HK-2 (cell line): ENCODE data around the gene INTS15.
"Not testable (repeated sequence)": the region's sequence is repeated elsewhere in the genome, so short reads cannot be mapped to it uniquely, and the experiment has no call there.

Experiments used
- DNase-seq: peaks from one replicate; pipeline ENCODE4 v3.0.0-alpha.2; 2018; ENCODE audit not compliant: unreplicated experiment

Gene INTS15

GRCh38 chr7:6576867-6577368 lies 12.9 kb upstream of the INTS15 start:
- DNase-seq, result not testable (repeated sequence)

DNA sequence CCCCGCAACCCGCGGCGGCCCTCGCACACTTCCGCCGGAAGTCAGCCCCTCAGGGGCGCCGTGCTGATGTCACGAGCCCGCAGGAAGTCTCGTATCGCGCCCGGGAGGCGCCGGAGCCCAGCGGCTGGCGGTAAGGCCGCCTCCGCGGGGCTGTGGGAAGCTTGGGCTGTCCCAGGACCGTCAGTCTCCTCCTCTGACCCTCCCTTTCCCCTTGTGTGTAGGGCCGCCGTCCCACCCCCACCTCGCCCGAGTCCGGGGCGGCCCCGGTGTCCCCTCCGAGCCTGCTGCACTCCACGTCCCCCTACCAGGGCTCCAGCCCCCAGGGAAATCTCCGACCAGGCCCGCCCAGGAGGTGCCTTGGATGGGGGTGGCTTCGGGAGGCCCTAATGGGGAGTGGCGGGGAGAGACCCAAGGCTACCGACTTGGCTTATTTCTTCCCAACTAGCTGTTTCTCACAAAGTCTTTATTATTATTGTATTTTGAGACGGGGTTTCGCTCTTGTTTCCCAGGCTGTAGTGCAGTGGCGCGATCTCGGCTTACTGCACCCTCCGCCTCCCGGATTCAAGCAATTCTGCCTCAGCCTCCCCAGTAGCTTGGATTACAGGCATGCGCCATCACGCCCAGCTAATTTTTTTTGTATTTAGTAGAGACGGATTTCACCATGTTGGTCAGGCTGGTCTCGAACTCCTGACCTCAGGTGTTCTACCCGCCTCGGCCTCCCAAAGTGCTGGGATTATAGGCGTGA lies 12.3 kb upstream of the INTS15 start, which contains the start of gene ZDHHC4:
Gene ZDHHC4, plus strand, starts transcription at position 86 of the 745 bp plus-strand sequence. CDS start 3,108 bp downstream, outside the sequence.
- DNase-seq, result peak; percentile 88

DNA sequence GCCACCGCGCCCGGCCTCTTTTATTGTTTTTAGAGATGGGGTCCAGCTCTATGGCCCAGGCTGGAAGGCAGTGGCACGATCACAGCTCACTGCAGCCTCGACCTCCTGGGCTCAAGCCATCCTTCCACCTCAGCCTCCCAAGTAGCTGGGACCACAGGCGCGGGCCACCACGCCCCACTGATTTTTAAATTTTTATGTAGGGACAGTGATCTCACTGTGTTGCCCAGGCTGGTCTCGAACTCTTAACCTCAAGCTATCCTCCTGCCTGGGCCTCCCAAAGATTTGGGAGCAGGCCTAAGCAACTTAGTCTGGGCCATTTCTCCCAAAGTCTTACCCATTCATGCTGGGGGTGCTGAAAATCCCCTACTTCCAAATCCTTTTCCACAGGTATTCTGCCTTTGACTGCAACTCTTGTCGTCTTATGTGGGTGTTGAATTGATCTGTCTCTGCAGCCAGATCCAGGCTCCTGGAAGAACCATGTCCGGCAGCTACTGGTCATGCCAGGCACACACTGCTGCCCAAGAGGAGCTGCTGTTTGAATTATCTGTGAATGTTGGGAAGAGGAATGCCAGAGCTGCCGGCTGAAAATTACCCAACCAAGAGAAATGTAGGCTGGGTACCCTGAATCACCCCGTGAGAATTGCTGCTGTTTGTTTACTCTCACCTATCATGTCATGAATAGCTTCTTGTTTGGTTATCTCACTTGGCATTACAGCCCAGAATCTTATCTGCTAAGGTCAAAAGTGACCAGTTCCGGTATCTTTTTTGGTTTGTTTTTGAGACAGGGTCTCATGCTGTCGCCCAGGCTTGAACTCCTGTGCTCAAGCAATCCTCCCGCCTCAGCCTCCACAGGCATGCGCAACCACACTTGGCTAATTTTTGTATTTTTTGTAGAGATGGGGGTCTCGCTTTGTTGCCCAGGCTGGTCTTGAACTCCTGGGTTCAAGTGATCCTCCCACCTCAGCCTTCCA lies 11.4 kb upstream of the INTS15 start:
- no peak for DNase-seq

DNA sequence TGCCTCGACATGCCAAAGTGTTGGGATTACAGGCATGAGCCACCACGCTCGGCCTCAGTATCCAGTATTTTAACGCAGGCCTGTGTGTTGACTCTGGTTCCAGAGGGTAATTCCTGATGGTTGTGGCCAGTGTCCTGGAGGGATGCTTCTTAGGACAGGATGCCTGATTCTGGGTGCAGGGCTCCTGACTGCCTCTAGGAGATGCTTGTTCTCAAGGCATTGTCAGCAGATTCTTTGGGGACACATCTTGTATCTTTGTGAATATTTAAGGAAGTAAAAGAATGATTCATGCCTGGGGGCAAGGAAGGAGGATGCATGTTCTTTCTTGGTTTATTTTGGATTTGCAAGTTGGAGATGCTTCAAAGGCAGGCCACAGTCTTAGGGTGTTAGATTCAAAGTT lies 10.4 kb upstream of the INTS15 start:
- DNase-seq, result no peak

DNA sequence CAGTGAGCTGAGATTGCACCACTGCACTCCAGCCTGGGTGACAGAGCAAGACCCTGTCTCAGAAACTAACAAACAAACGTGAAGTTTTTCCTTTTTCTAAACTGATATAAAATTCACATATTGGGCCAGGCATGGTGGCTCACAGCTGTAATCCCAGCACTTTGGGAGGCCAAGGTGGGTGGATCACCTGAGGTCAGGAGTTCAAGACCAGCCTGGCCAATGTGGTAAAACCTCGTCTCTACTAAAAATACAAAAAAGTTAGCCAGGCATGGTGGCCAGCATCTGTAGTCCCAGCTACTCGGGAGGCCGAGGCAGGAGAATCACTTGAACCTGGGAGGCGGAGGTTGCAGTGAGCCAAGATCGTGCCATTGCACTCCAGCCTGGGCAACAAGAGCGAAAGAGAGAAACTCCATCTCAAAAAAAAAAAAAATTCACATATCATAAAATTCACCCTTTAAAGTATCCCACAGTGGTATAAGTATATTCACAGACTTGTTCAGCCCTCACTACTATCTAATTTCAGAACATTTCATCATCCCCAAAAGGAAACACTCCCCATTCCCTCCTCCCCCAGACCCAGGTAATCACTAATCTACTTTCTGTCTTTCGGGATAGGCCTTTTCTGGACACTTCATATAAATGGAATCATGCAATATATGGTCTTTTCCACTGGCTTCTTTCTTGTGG lies 3.9 kb upstream of the INTS15 start:
- not testable (repeated sequence) for DNase-seq

- no peak for DNase-seq
These were observed 1.3 kb upstream of the INTS15 start for GRCh38 chr7:6588566-6588965.

GRCh38 chr7:6589151-6589828 lies 531 bp upstream of the INTS15 start:
- no peak for DNase-seq

GRCh38 chr7:6590645-6591110 lies 857 bp downstream of the INTS15 start:
- no peak for DNase-seq

- no peak for DNase-seq
These were observed 10.3 kb downstream of the INTS15 start for GRCh38 chr7:6600093-6600492.

DNA sequence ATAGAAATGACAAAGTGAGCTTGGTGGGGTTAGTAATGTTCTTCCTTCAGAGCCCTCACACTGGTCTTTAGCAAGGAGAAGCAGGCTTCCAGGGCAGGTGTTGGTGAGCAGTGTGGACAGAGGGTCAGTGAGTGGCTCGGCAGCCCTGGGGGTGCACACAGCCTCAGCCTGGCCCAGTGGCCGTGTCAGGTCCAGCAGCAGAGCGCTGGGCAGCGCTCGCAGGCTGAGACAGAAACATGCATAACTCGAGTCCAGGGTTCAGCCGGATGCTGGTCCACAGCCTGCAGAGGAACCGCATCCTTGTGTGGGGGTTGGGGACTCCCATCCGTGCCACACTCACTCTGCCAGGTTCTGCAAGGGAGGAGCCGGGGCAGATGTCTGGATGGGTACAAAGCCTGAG lies 14.6 kb downstream of the INTS15 start:
- DNase-seq, result no peak

DNA sequence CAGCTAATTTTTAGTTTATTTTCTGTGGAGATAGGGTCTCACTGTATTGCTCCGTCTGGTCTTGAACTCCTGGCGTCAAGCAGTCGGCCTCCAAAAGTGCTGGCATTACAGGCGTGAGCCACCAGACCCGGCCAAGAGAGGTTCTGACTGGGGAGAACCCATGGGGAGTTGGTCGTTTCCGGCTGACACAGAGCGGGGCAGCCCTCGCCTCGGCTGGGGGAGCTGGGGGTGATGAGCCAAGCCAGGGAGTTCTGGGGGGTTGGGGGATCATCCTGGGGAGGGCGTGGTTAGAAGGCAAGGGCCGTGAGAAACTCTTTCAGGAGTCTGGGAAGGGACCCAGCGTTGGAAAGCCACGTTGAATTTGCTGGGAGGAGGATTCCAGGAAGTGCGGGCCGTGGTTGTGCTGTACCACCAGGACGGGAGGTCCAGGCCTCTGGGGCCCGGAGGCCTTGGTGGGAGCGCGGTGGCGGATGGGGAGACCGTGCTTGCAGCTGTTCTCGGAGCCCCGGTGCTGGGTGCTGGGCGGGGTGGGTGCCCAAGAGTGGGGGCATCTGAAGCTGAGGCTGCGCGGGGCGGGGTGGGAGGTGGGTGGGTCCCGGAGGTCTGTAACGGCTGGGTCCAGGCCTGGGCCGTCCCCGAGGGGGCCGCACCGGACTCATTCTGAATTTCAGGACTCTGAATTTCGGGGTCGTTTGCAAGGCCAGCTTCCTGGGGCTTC lies 17.2 kb downstream of the INTS15 start:
- no peak for DNase-seq

DNA sequence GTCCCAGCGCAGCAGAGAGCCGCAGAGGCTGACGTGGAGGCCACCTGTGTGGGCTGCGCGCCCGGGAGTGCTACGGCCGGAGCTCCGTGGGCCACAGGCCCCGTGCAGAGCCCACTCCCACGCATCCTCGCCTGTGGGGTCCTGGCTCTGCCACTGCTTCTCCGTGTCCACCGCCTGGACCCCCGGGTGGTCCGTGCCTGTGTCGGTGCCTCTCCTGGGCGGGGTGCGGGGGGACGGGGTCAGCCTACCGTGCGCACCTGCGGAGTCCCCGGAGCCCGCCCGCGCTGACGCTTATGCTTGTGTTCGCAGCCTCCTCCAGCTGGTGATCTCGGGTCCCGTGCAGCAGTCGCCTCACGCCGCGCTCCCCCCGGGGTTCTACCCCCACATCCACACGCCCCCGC lies 17.8 kb downstream of the INTS15 start:
- DNase-seq, result no peak

GRCh38 chr7:6608081-6608480 lies 18.3 kb downstream of the INTS15 start:
- DNase-seq, result no peak

DNA sequence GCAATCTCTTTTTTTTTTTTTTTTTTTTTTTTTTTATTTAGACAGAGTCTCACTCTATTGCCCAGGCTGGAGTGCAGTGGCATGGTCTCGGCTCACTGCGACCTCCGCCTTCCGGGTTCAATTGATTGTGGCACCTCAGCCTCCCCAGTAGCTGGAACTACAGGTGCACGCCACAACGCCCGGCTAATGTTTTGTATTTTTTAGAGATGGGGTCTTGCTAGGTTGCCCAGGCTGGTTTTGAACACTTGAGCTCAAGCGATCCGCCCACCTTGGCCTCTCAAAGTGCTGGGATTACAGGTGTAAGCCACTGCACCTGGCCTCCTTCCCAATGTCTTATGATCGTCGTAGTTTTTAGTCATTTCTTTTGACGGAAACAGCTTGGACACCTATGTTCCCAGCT lies 19.0 kb downstream of the INTS15 start:
- no peak for DNase-seq

GRCh38 chr7:6612819-6613218 lies 23.0 kb downstream of the INTS15 start:
- no peak for DNase-seq

DNA sequence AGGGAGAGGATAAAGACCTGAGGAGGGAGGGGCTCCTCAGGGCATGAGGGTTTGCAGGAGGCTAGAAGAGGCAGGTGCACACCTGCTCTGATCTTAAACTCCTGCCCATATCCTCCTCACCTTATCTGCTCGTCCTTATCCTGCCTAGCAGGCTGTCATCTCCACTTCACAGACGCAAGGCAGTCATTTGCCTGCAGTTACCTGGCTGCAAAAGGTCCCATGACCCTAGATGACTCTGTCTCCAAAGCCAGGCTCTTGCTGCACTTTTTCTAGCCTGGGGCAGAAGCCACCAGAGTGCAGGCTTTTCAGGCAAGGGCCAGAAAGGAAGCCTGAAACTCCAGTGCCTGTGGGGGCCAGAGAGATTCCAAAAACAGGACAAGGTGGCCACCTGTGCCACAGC lies 23.9 kb downstream of the INTS15 start:
- DNase-seq, result no peak

GRCh38 chr7:6614953-6615722 lies 25.3 kb downstream of the INTS15 start, which contains the start of gene ZNF853:
Gene ZNF853 (plus strand): TSS chr7:6615610. CDS start chr7:6616175, 565 bp downstream.
- no peak for DNase-seq

DNA sequence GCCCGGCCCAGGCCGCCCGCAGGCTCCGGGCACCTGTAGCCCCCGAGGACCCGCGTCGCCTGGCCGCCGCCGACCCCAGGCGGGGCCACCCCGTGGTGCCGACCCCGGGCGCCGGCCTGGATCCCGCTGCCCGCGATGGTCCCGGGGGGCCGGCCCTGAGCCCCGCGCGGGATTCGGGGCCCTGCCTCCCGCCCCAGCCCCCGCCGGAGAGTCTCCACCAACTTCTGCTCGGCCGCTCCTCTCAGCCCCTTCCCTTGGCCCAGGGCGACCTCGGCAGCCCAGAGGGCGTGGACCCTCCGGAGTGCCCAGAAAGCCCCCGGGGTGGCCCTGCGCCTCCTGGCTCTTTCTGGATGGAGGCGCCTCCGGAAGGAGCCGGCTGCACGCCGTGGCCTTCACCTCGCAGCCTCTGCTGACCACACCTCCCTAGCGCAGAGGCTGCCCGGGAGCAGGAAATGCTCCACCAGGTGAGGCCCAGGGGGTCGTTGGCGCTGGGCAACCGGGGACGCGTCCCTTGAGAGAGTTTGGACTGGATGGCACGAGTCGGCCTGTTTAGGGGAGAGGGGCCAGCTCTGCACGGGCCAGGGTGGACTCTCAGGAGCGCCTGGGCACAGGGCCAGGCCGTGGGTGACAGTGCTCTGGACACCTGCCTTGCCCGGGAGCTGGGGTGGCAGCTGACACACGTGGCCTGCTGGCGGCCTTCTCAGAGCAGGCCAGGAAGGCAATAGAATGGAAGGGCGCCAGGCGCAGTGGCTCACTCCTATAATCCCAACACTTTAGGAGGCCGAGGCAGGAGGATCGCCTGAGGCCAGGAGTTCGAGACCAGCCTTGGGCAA lies 26.1 kb downstream of the INTS15 start:
- peak; percentile 32 for DNase-seq
